GM12878 (cell line): ENCODE measurements around the gene GAB1. TPM values are rescaled to one million over a fixed set of nuclear protein-coding genes. Genes with fewer than 3 reads are reported as not detected.

Source experiments
- ATAC-seq: fragments of 200-7000 bp; cut with Tn5 transposase; 3 replicates; pipeline ENCODE4 v1.9.1; 2020; ENCODE audit warnings: mild to moderate bottlenecking, moderate library complexity
- BruUV-seq: library from RNA; stranded (reverse); fragments of 400-500 nt; replicated peaks from 2 replicates; lab custom pipeline; 2021; lab: Mats Ljungman, UMichigan
- CTCF ChIA-PET: fragments of 300-600 bp; sonication (Branson Sonifier 250); formaldehyde crosslinking; extraction: SDS; loops from one replicate; lab custom pipeline; 2021; ENCODE audit warnings: inconsistent platforms; lab: Yijun Ruan, JAX
- POLR2A ChIA-PET: fragments of 350-600 bp; formaldehyde crosslinking; extraction: SDS; loops from one replicate; lab custom pipeline; 2021; ENCODE audit warnings: inconsistent platforms; lab: Charles Lee
- RAD21 ChIA-PET: fragments of 300-600 bp; sonication (Branson Sonifier 250); formaldehyde crosslinking; loops from one replicate; lab custom pipeline; 2023; ENCODE audit warnings: antibody characterized with exemption; ENCODE audit not compliant: unreplicated experiment; lab: Charles Lee
- SMC1A ChIA-PET: fragments of 300-600 bp; sonication (Branson Sonifier 250); formaldehyde crosslinking; loops from one replicate; lab custom pipeline; 2023; ENCODE audit not compliant: unreplicated experiment, uncharacterized antibody; lab: Charles Lee
- DNase-seq: peaks from one replicate; pipeline ENCODE4 v3.0.0-alpha.2; 2011; ENCODE audit warnings: low read depth, low spot score
- FAIRE-seq: peaks from 3 replicates; lab custom pipeline; 2011; peaks lifted over from hg19 to GRCh38; lab: Jason Lieb, UNC
- H2AFZ ChIP-seq: 2 replicates; pipeline ENCODE4 v1.6.0; 2011; ENCODE audit warnings: low read depth, low read length, control low read depth; ENCODE audit not compliant: control insufficient read depth
- H3K27ac ChIP-seq: 2 replicates; pipeline ENCODE4 v1.5.1; 2011; ENCODE audit warnings: control low read depth; ENCODE audit not compliant: control insufficient read depth, insufficient read depth
- H3K27me3 ChIP-seq, 2 experiments: replicated peaks in 1 of 2; 2 replicates each; pipeline versions ENCODE4 v1.6.0 to v1.6.1; 2011; ENCODE audit warnings: low read length in 1 of 2; ENCODE audit not compliant: control insufficient read depth in 2 of 2, insufficient read depth in 2 of 2
- H3K36me3 ChIP-seq, 2 experiments: 2 replicates each; pipeline ENCODE4 v1.5.1; 2011; ENCODE audit warnings: low read length in 1 of 2; ENCODE audit not compliant: control insufficient read depth in 2 of 2, insufficient read depth in 2 of 2
- H3K4me1 ChIP-seq: 2 replicates; pipeline ENCODE4 v1.6.1; 2011; ENCODE audit warnings: mild to moderate bottlenecking, low read length, moderate library complexity, mixed read lengths; ENCODE audit not compliant: control insufficient read depth, insufficient read depth
- H3K4me2 ChIP-seq: 2 replicates; pipeline ENCODE4 v1.6.0; 2011; ENCODE audit warnings: control low read depth; ENCODE audit not compliant: control insufficient read depth, insufficient read depth
- H3K4me3 ChIP-seq: fragments of 200-600 bp; sonication (generic); 2 replicates; pipeline ENCODE4 v1.5.1; 2016
- H3K79me2 ChIP-seq: 2 replicates; pipeline ENCODE4 v1.6.0; 2011; ENCODE audit warnings: low read length; ENCODE audit not compliant: control insufficient read depth, insufficient read depth
- H3K9ac ChIP-seq: 2 replicates; pipeline ENCODE4 v1.8.0; 2011; ENCODE audit warnings: low read length, control low read depth, mixed read lengths; ENCODE audit not compliant: control insufficient read depth, insufficient read depth
- H3K9me3 ChIP-seq: replicated peaks from 3 replicates; pipeline ENCODE4 v1.5.1; 2011; ENCODE audit warnings: mild to moderate bottlenecking, low read length; ENCODE audit not compliant: control insufficient read depth, insufficient read depth
- H4K20me1 ChIP-seq: 2 replicates; pipeline ENCODE4 v1.6.0; 2011; ENCODE audit not compliant: control insufficient read depth, insufficient read depth
- MTA3 ChIP-seq: IDR thresholded peaks from 2 replicates; pipeline ENCODE4 v1.6.1; 2012; ENCODE audit warnings: low read length, inconsistent platforms, borderline replicate concordance
- NFYA ChIP-seq: IDR thresholded peaks from 2 replicates; pipeline ENCODE4 v1.6.1; 2011; ENCODE audit warnings: low read depth, mild to moderate bottlenecking, low read length, improper control_type of control experiment, borderline replicate concordance
- PAX8 ChIP-seq: fragments of 450-650 bp; IDR thresholded peaks from 2 replicates; pipeline ENCODE4 v1.6.1; 2017; ENCODE audit warnings: mild to moderate bottlenecking, moderate library complexity
- RFX5 ChIP-seq: IDR thresholded peaks from 2 replicates; pipeline ENCODE4 v1.6.1; 2011; ENCODE audit warnings: low read depth, low read length, improper control_type of control experiment
- SRF ChIP-seq, 2 experiments: IDR thresholded peaks; 2 replicates each; pipeline ENCODE4 v1.6.1; 2011; ENCODE audit warnings: low read depth in 2 of 2, low read length in 2 of 2, mild to moderate bottlenecking in 1 of 2, moderate library complexity in 1 of 2
- ZBTB4 ChIP-seq: fragments of 450-650 bp; formaldehyde crosslinking; IDR thresholded peaks from 2 replicates; pipeline ENCODE4 v1.4.0; 2022; ENCODE audit warnings: mild to moderate bottlenecking, moderate library complexity
- whole genome bisulfite sequencing: methylation state at CpG from one replicate; pipeline ENCODE4 v1.1.6; 2016; ENCODE audit warnings: low lambda C conversion rate; ENCODE audit not compliant: insufficient replicate concordance, insufficient coverage; ENCODE audit errors: missing lambda C conversion rate; 5-methylcytosine and 5-hydroxymethylcytosine counted together
- in situ Hi-C: fragments of 300-500 bp; cut with MboI; formaldehyde crosslinking; loops from 9 replicates; pipeline ENCODE4 v1.14.3; 2018; ENCODE audit warnings: mixed read lengths
- intact Hi-C: fragments of 100-400 bp; cut with micrococcal nuclease; formaldehyde crosslinking; loops from one replicate; pipeline ENCODE4 v1.14.2; 2022; ENCODE audit not compliant: unreplicated experiment
- polyA plus RNA-seq, 11 experiments: library from polyadenylated mRNA; depleted of rRNA in 4 of 11; unstranded in 6 of 11; stranded (reverse) in 5 of 11; fragments of >200 nt; fragmentation: Nextera tagmentation in 4 of 11; fragmentation: Illumina TruSeq in 1 of 11; extraction: Ambion mirVana in 4 of 11; extraction: Trizol in 1 of 11; gene quantifications; 1 replicate in 1 of 11; 2 replicates in 10 of 11; pipeline versions ENCODE4 v1.2.1 to v1.2.3, GENCODE V29; 2011 to 2016; ENCODE audit warnings: inconsistent platforms in 2 of 11, missing spikeins in 2 of 11, low read depth in 1 of 11
- total RNA-seq, 4 experiments: library from RNA; depleted of rRNA in 3 of 4; stranded (reverse); fragments of >200 nt in 3 of 4; fragmentation: Illumina TruSeq in 1 of 4; extraction: Trizol in 1 of 4; gene quantifications; 2 replicates each; pipeline versions ENCODE4 v1.2.1 to v1.2.3, GENCODE V29; 2013 to 2021

The GAB1 gene
- total and polyA plus RNA-seq, 10 of the 15 experiments (the other 5 are each of a cell fraction or from before 2014, with no cell fraction given), result 0.37 to 5.3 (median 3.2) TPM

GRCh38 chr4:143296397-143297067, 40.1 kb upstream of the GAB1 start:
- Histone ChIP-seq H4K20me1 (no peaks in the 10 kb centered on the region), H3K4me3 (no peak overlapping the region), H3K79me2 (no peaks in the 10 kb centered on the region), H2AFZ (no peak overlapping the region), H3K27ac (no peak overlapping the region), H3K27me3 (no peaks in the 10 kb centered on the region), H3K36me3 (no peaks in the 10 kb centered on the region), H3K9me3 (no peaks in the 10 kb centered on the region), H3K4me1 (no peaks in the 10 kb centered on the region), H3K9ac (no peak overlapping the region), H3K4me2 (no peak overlapping the region)
- no TSS peak for BruUV-seq
- ChIA-PET RAD21 (no interaction called here), CTCF (interaction anchor here (0.6 kb wide), 1 partner anchor 41 kb away, joined by 3 read pairs; no protein-coding TSS in a partner anchor), POLR2A (no interaction called here), SMC1A (interaction anchor here (0.6 kb wide), 1 partner anchor 945 kb away, joined by 4 read pairs; no protein-coding TSS in a partner anchor)
- intact Hi-C loops, result no loop called here
- 33% methylated on average over 6 of the region's 6 CpGs for WGBS
- TF ChIP-seq ZBTB4 (CRISPR knock-in tag), result no peak
- TF ChIP-seq PAX8, result no peak
- no peak for TF ChIP-seq NFYA
- no peak for TF ChIP-seq RFX5
- no peak for TF ChIP-seq SRF (IDR thresholded peaks at IDR 0.05; ENCODE audit: low read depth in 2 of 2, low read length in 2 of 2)
- TF ChIP-seq MTA3, result no peak
- in situ Hi-C loops, result no loop called here
- ATAC-seq, result no peak
- DNase-seq, result no peak
- no peak for FAIRE-seq
